H1 (cell line): ENCODE measurements around the gene ITSN1. TPM values are rescaled to one million over a fixed set of nuclear protein-coding genes. Genes with fewer than 3 reads are reported as not detected.
"Not testable (repeated sequence)": the region's sequence is repeated elsewhere in the genome, so short reads cannot be mapped to it uniquely, and the experiment has no call there.

Experiments
- CTCF ChIA-PET: fragments of 300-600 bp; sonication (Branson Sonifier 250); formaldehyde crosslinking; loops from one replicate; lab custom pipeline; 2021; ENCODE audit not compliant: partially characterized antibody; lab: Charles Lee
- POLR2A ChIA-PET: fragments of 300-600 bp; sonication (Branson Sonifier 250); formaldehyde crosslinking; loops from one replicate; lab custom pipeline; 2021; ENCODE audit warnings: inconsistent platforms; ENCODE audit not compliant: partially characterized antibody; lab: Charles Lee
- DNase-seq, 2 experiments: peaks; one replicate each; pipeline versions ENCODE4 v3.0.0 to v3.0.0-alpha.2; 2010 to 2022; ENCODE audit warnings: low spot score in 2 of 2, low read depth in 1 of 2, mixed read lengths in 1 of 2
- FAIRE-seq: peaks from 2 replicates; lab custom pipeline; 2011; peaks lifted over from hg19 to GRCh38; lab: Jason Lieb, UNC
- H2AFZ ChIP-seq: 2 replicates; pipeline ENCODE4 v1.8.1; 2012; ENCODE audit warnings: low read length, inconsistent platforms
- H2AK5ac ChIP-seq: 2 replicates; pipeline ENCODE4 v1.6.1; 2013; ENCODE audit warnings: low read depth, low read length
- H2BK120ac ChIP-seq: replicated peaks from 2 replicates; pipeline ENCODE3; 2013; ENCODE audit warnings: low read depth, low read length, inconsistent platforms
- H2BK12ac ChIP-seq: 2 replicates; pipeline ENCODE4 v1.6.1; 2013; ENCODE audit warnings: low read depth, low read length
- H2BK15ac ChIP-seq: 2 replicates; pipeline ENCODE4 v1.6.1; 2013; ENCODE audit warnings: low read length
- H2BK20ac ChIP-seq: 2 replicates; pipeline ENCODE4 v1.6.1; 2013; ENCODE audit warnings: low read length
- H2BK5ac ChIP-seq: 2 replicates; pipeline ENCODE4 v1.6.1; 2013; ENCODE audit warnings: low read depth, low read length
- H3K14ac ChIP-seq: 2 replicates; pipeline ENCODE4 v1.6.1; 2013; ENCODE audit warnings: inconsistent platforms; ENCODE audit not compliant: insufficient read length
- H3K18ac ChIP-seq: 2 replicates; pipeline ENCODE4 v1.6.1; 2013; ENCODE audit warnings: low read length; ENCODE audit errors: extremely low read depth
- H3K23ac ChIP-seq: 2 replicates; pipeline ENCODE4 v1.6.1; 2013; ENCODE audit warnings: inconsistent platforms; ENCODE audit not compliant: insufficient read length
- H3K23me2 ChIP-seq: 2 replicates; pipeline ENCODE4 v1.6.1; 2013; ENCODE audit warnings: low read depth, low read length
- H3K27ac ChIP-seq: 2 replicates; pipeline ENCODE4 v1.6.1; 2011; ENCODE audit warnings: low read depth, low read length, inconsistent platforms
- H3K27me3 ChIP-seq, 4 experiments: replicated peaks in 1 of 4; 1 replicate in 1 of 4; 2 replicates in 3 of 4; pipeline versions ENCODE4 v1.6.1 to v1.8.1; 2011 to 2013; ENCODE audit warnings: low read length in 3 of 4, mild to moderate bottlenecking in 3 of 4, inconsistent platforms in 2 of 4, mixed read lengths in 2 of 4, moderate library complexity in 1 of 4; ENCODE audit not compliant: control insufficient read depth in 3 of 4, insufficient read depth in 3 of 4; ENCODE audit errors: extremely low read depth in 1 of 4
- H3K36me3 ChIP-seq, 4 experiments: 2 replicates each; pipeline versions ENCODE4 v1.6.1 to v1.8.1; 2011 to 2013; ENCODE audit warnings: mild to moderate bottlenecking in 4 of 4, low read length in 3 of 4, moderate library complexity in 2 of 4, control low read depth in 1 of 4, inconsistent platforms in 1 of 4; ENCODE audit not compliant: insufficient read depth in 4 of 4, control insufficient read depth in 2 of 4
- H3K4ac ChIP-seq: replicated peaks from 2 replicates; pipeline ENCODE3; 2013; ENCODE audit warnings: low read length, low read depth, mixed read lengths, inconsistent platforms; ENCODE audit not compliant: insufficient read length
- H3K4me1 ChIP-seq, 4 experiments: replicated peaks in 1 of 4; 1 replicate in 1 of 4; 2 replicates in 3 of 4; pipeline versions ENCODE4 v1.6.1 to v1.8.1; 2011 to 2013; ENCODE audit warnings: low read length in 3 of 4, inconsistent platforms in 2 of 4, mixed read lengths in 1 of 4; ENCODE audit not compliant: insufficient read depth in 4 of 4, control insufficient read depth in 3 of 4
- H3K4me2 ChIP-seq, 2 experiments: 2 replicates each; pipeline versions ENCODE4 v1.6.1 to v1.8.1; 2011 to 2013; ENCODE audit warnings: low read depth in 2 of 2, low read length in 2 of 2, control low read depth in 1 of 2, inconsistent platforms in 1 of 2, mild to moderate bottlenecking in 1 of 2; ENCODE audit not compliant: insufficient read depth in 1 of 2
- H3K4me3 ChIP-seq, 4 experiments: fragments of 200-600, 300-600 bp in 1 of 4; sonication (generic), shearing (Covaris generic), sonication (Bioruptor Twin) in 1 of 4; 2 replicates each; pipeline versions ENCODE4 v1.5.1 to v1.8.1; 2011 to 2016; ENCODE audit warnings: low read length in 4 of 4, low read depth in 3 of 4, control low read depth in 2 of 4, inconsistent platforms in 2 of 4, mild to moderate bottlenecking in 2 of 4, mixed read lengths in 1 of 4, moderate library complexity in 1 of 4; ENCODE audit not compliant: insufficient read depth in 2 of 4; ENCODE audit errors: extremely low read depth in 1 of 4
- H3K56ac ChIP-seq: replicated peaks from 2 replicates; pipeline ENCODE3; 2013; ENCODE audit warnings: low read depth, mild to moderate bottlenecking, mixed read lengths, low read length, inconsistent platforms; ENCODE audit not compliant: insufficient read length
- H3K79me1 ChIP-seq: 2 replicates; pipeline ENCODE4 v1.6.1; 2013; ENCODE audit warnings: low read depth, low read length, control low read depth
- H3K79me2 ChIP-seq, 2 experiments: 2 replicates each; pipeline versions ENCODE4 v1.6.1 to v1.8.1; 2012 to 2013; ENCODE audit warnings: low read length in 2 of 2, mild to moderate bottlenecking in 2 of 2, inconsistent platforms in 1 of 2; ENCODE audit not compliant: insufficient read depth in 2 of 2, control insufficient read depth in 1 of 2
- H3K9ac ChIP-seq, 4 experiments: replicated peaks in 1 of 4; 1 replicate in 1 of 4; 2 replicates in 3 of 4; pipeline versions ENCODE4 v1.6.1 to v1.8.1; 2011 to 2013; ENCODE audit warnings: low read depth in 3 of 4, low read length in 3 of 4, control low read depth in 2 of 4, mild to moderate bottlenecking in 2 of 4, moderate library complexity in 2 of 4, inconsistent platforms in 1 of 4; ENCODE audit errors: extremely low read depth in 1 of 4
- H3K9me3 ChIP-seq, 2 experiments: 2 replicates each; pipeline versions ENCODE4 v1.6.1 to v1.8.1; 2012 to 2013; ENCODE audit warnings: mild to moderate bottlenecking in 2 of 2, moderate library complexity in 2 of 2, control low read depth in 1 of 2, inconsistent platforms in 1 of 2, low read depth in 1 of 2, low read length in 1 of 2, mixed read lengths in 1 of 2; ENCODE audit not compliant: insufficient read depth in 2 of 2
- H4K20me1 ChIP-seq, 2 experiments: replicated peaks in 1 of 2; 2 replicates each; pipeline versions ENCODE3 to v1.8.1; 2011 to 2013; ENCODE audit warnings: inconsistent platforms in 2 of 2, low read length in 2 of 2, mild to moderate bottlenecking in 1 of 2; ENCODE audit not compliant: insufficient read depth in 2 of 2, control insufficient read depth in 1 of 2
- H4K5ac ChIP-seq: 2 replicates; pipeline ENCODE4 v1.6.1; 2013; ENCODE audit warnings: low read length, low read depth, mixed read lengths, inconsistent platforms; ENCODE audit not compliant: insufficient read length
- H4K8ac ChIP-seq: 2 replicates; pipeline ENCODE4 v1.8.0; 2013; ENCODE audit warnings: mild to moderate bottlenecking, moderate library complexity, low read length, inconsistent platforms; ENCODE audit not compliant: insufficient read depth; ENCODE audit errors: extremely low read depth
- H4K91ac ChIP-seq: replicated peaks from 2 replicates; pipeline ENCODE3; 2013; ENCODE audit warnings: low read length, mixed read lengths, inconsistent platforms; ENCODE audit not compliant: insufficient read length
- WGBS, 2 experiments: shearing (Covaris generic) in 1 of 2; methylation state at CpG; one replicate each; pipeline versions ENCODE4 v1.1.6 to v1.1.7; 2013 to 2015; ENCODE audit warnings: low lambda C conversion rate in 2 of 2, mixed read lengths in 2 of 2, inconsistent platforms in 1 of 2, low coverage in 1 of 2, missing lambda C conversion rate in 1 of 2; ENCODE audit not compliant: insufficient replicate concordance in 2 of 2, insufficient coverage in 1 of 2, insufficient read length in 1 of 2; ENCODE audit errors: extremely low coverage in 1 of 2, missing lambda C conversion rate in 1 of 2; 5-methylcytosine and 5-hydroxymethylcytosine counted together
- polyA plus RNA-seq, 7 experiments: library from polyadenylated mRNA; depleted of rRNA in 3 of 7; stranded (reverse) in 5 of 7; unstranded in 2 of 7; fragments of >200 nt in 5 of 7; fragments of 200-250 nt in 2 of 7; gene quantifications; 1 replicate in 5 of 7; 2 replicates in 1 of 7; 4 replicates in 1 of 7; pipeline versions ENCODE4 v1.2.1 to v1.2.3, GENCODE V29; 2011 to 2013; ENCODE audit warnings: missing spikeins in 2 of 7, mixed read lengths in 2 of 7
- total RNA-seq: library from RNA; stranded (reverse); fragmentation: NEBNext Ultra II Directional; extraction: Animal tissue kit (Norgen Biotek cat#: 25700); gene quantifications from 2 replicates; pipeline ENCODE4 v1.2.1, GENCODE V29; 2021

The ITSN1 gene
- total and polyA plus RNA-seq, 2 of the 8 experiments (the other 6 are each of a cell fraction or from before 2014, with no cell fraction given): 60.8 to 78.1 TPM

GRCh38 chr21:33867868-33868267 lies 225.6 kb downstream of the ITSN1 start:
- CTCF ChIA-PET: interaction anchor here (0.6 to 2.1 kb wide), 3 partner anchors 25 to 288 kb away, joined by 3 to 7 read pairs (median 6); no protein-coding TSS in a partner anchor
- H3K4me1 ChIP-seq, H3K56ac ChIP-seq, H2BK20ac ChIP-seq, H2BK120ac ChIP-seq, H3K9me3 ChIP-seq, H4K91ac ChIP-seq, H3K36me3 ChIP-seq, H2BK5ac ChIP-seq, H2BK12ac ChIP-seq, H2AK5ac ChIP-seq, H3K4me2 ChIP-seq, H2BK15ac ChIP-seq, H3K23me2 ChIP-seq, H3K23ac ChIP-seq, H3K27me3 ChIP-seq, H3K18ac ChIP-seq, H3K27ac ChIP-seq, H3K79me2 ChIP-seq, H3K4me3 ChIP-seq, H3K14ac ChIP-seq, H4K5ac ChIP-seq, H4K8ac ChIP-seq, DNase-seq, H4K20me1 ChIP-seq, H3K9ac ChIP-seq, H3K4ac ChIP-seq, H2AFZ ChIP-seq, H3K79me1 ChIP-seq, POLR2A ChIA-PET, FAIRE-seq: not testable (repeated sequence)
- 94% methylated on average over 12 of the region's 13 CpGs; no CpG with 5 or more reads in 1 of the 2 experiments for WGBS, 2 experiments
